Femur (tissue), 1 donor: ENCODE data around the gene MAP2K1.

ENCODE experiments used
- DNase-seq: peaks from one replicate; pipeline ENCODE4 v3.0.0-alpha.2; 2017

Gene MAP2K1

GRCh38 chr15:66505818-66506217 lies 119.1 kb downstream of the MAP2K1 start:
- no peak for DNase-seq

GRCh38 chr15:66508293-66508883 lies 121.7 kb downstream of the MAP2K1 start:
- DNase-seq, result no peak

- DNase-seq, result no peak
Observed at GRCh38 chr15:66514586-66514985, 127.9 kb downstream of the MAP2K1 start.

DNA sequence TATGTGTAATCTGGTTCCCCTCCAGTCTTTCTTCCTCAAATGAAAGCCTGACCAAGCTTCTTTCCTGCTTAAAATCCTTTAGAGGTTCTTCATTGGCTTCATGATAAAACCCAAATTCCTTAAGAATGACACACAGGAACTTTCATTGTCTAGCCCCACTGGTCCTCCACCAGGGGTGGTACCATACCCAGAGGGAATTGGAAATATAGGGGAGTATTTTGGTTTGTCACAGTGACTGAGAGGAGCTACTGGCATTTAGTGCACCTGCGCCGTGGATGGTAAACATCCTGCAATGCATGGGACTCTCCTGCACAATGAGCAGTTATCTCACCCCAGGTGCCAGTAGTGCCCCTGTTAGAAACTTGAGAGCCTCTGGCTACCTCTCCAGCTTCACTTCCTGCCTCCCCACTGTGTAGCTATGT lies 129.2 kb downstream of the MAP2K1 start:
- DNase-seq, result no peak

DNA sequence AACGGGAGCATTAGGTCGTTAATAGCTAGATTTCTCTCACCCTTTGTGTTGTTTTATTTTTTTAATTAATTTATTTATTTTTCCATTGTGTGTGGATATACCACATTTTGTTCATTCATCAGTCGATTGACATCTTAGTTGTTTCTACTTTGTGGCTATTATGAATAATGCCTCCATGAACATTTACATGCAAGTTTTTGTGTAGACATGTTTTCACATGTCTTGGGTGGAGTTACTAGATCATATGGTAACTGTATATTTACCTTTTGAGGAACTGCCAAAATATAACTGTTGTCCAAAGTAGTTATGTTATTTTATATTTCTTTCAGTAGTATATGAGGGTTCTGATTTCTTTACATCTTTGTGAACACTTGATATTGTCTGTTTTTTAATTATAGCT lies 137.2 kb downstream of the MAP2K1 start:
- DNase-seq, result no peak

DNA sequence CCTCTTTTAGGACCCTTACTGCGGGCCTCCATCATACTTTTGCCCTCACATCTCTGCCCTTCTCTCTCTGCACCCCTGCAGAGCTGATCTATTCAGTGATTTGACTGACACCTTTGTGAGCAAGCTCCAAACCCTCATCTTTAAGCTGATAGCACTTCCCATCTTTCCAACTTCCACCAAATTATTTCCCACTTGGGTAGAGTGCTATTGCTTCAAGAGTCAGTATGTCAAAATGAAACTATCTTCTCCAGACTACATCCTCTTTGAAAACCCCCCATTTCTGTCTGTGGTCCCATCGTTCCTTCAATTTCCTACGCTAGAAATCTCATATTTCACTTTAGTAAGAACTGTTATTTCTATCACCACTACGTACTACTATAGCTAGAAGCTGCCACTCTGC lies 138.1 kb downstream of the MAP2K1 start:
- DNase-seq, result no peak

DNA sequence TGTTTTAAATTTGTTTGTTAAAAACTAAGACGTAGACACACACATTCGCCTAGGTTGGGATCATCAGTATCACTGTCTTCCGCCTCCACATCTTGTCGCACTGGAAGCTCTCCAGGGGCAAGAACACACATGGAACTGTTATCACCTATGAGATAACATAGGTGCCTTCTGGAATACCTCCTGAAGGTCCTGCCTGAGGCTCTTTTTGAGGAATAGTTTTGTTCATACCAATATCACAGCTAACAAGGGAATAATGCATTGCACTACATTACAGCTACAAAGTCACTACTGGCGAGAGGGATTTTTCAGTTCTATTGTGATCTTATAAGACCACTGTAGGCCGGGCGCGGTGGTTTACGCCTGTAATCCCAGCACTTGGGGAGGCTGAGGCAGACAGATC lies 148.3 kb downstream of the MAP2K1 start:
- DNase-seq, result no peak
